H9 (cell line): Measurements from ENCODE around the gene C19orf25. TPM values are rescaled to one million over a fixed set of nuclear protein-coding genes. Genes with fewer than 3 reads are reported as not detected.

Source experiments
- DNase-seq: peaks from one replicate; pipeline ENCODE4 v3.0.0-alpha.2; 2017
- H2AFZ ChIP-seq: one replicate; pipeline ENCODE4 v1.6.1; 2013; ENCODE audit warnings: mild to moderate bottlenecking, low read length, control low read depth, moderate library complexity
- H2AK5ac ChIP-seq: 2 replicates; pipeline ENCODE4 v1.6.1; 2013; ENCODE audit warnings: low read length, control low read depth, mixed read lengths; ENCODE audit not compliant: insufficient read length
- H2BK120ac ChIP-seq: one replicate; pipeline ENCODE4 v1.6.1; 2013; ENCODE audit warnings: low read depth, mild to moderate bottlenecking, low read length, control low read depth, inconsistent platforms; ENCODE audit not compliant: poor library complexity, severe bottlenecking
- H2BK12ac ChIP-seq: 2 replicates; pipeline ENCODE4 v1.6.1; 2013; ENCODE audit warnings: low read length, control low read depth, mixed read lengths, low read depth; ENCODE audit not compliant: insufficient read length
- H2BK15ac ChIP-seq: 2 replicates; pipeline ENCODE4 v1.6.1; 2013; ENCODE audit warnings: low read depth, low read length, control low read depth
- H2BK20ac ChIP-seq: one replicate; pipeline ENCODE4 v1.6.1; 2013; ENCODE audit warnings: low read depth, mild to moderate bottlenecking, low read length, control low read depth, inconsistent platforms; ENCODE audit not compliant: poor library complexity, severe bottlenecking
- H2BK5ac ChIP-seq: 2 replicates; pipeline ENCODE4 v1.6.1; 2013; ENCODE audit warnings: low read length, control low read depth, mixed read lengths; ENCODE audit not compliant: insufficient read length
- H3K14ac ChIP-seq: 2 replicates; pipeline ENCODE4 v1.6.1; 2013; ENCODE audit warnings: low read length, control low read depth; ENCODE audit not compliant: insufficient read depth
- H3K18ac ChIP-seq: 2 replicates; pipeline ENCODE4 v1.6.1; 2013; ENCODE audit warnings: low read depth, mild to moderate bottlenecking, mixed read lengths, low read length, control low read depth; ENCODE audit not compliant: insufficient read length
- H3K23ac ChIP-seq: 2 replicates; pipeline ENCODE4 v1.6.1; 2013; ENCODE audit warnings: low read length, control low read depth, mixed read lengths, low read depth; ENCODE audit not compliant: insufficient read length
- H3K23me2 ChIP-seq: 2 replicates; pipeline ENCODE4 v1.6.1; 2013; ENCODE audit warnings: low read depth, mild to moderate bottlenecking, mixed read lengths, low read length, control low read depth; ENCODE audit not compliant: insufficient read length, poor library complexity, severe bottlenecking
- H3K27ac ChIP-seq: 2 replicates; pipeline ENCODE4 v1.5.1; 2013; ENCODE audit warnings: low read length, control low read depth, mixed read lengths, low read depth; ENCODE audit not compliant: insufficient read length
- H3K27me3 ChIP-seq: 2 replicates; pipeline ENCODE4 v1.6.1; 2013; ENCODE audit warnings: low read length, control low read depth, inconsistent platforms; ENCODE audit not compliant: insufficient read depth
- H3K4ac ChIP-seq: 2 replicates; pipeline ENCODE4 v1.6.1; 2013; ENCODE audit warnings: low read depth, mild to moderate bottlenecking, control low read depth, inconsistent platforms, low read length, moderate library complexity
- H3K4me1 ChIP-seq: 2 replicates; pipeline ENCODE4 v1.6.1; 2013; ENCODE audit warnings: low read length, control low read depth, inconsistent platforms; ENCODE audit not compliant: insufficient read depth
- H3K4me2 ChIP-seq: 2 replicates; pipeline ENCODE4 v1.6.1; 2013; ENCODE audit warnings: low read length, control low read depth, mixed read lengths; ENCODE audit not compliant: insufficient read length, insufficient read depth
- H3K56ac ChIP-seq: 2 replicates; pipeline ENCODE4 v1.6.1; 2013; ENCODE audit warnings: low read depth, mild to moderate bottlenecking, mixed read lengths, low read length, control low read depth; ENCODE audit not compliant: insufficient read length
- H3K79me1 ChIP-seq: 2 replicates; pipeline ENCODE4 v1.6.1; 2013; ENCODE audit warnings: low read depth, mild to moderate bottlenecking, moderate library complexity, low read length, control low read depth, inconsistent platforms; ENCODE audit not compliant: insufficient read depth, poor library complexity, severe bottlenecking
- H3K79me2 ChIP-seq: 2 replicates; pipeline ENCODE4 v1.6.1; 2013; ENCODE audit warnings: low read length, control low read depth, inconsistent platforms; ENCODE audit not compliant: insufficient read depth
- H3K9ac ChIP-seq: 2 replicates; pipeline ENCODE4 v1.6.1; 2013; ENCODE audit warnings: low read length, control low read depth, mixed read lengths; ENCODE audit not compliant: insufficient read length; ENCODE audit errors: extremely low read depth
- H3K9me3 ChIP-seq: one replicate; pipeline ENCODE4 v1.6.1; 2013; ENCODE audit warnings: low read depth, low read length, inconsistent platforms; ENCODE audit not compliant: control insufficient read depth
- H3T11ph ChIP-seq: one replicate; pipeline ENCODE4 v1.6.1; 2013; ENCODE audit warnings: mild to moderate bottlenecking, low read length, control low read depth, inconsistent platforms
- H4K20me1 ChIP-seq: one replicate; pipeline ENCODE4 v1.6.1; 2013; ENCODE audit not compliant: control insufficient read depth, insufficient read length, insufficient read depth
- H4K5ac ChIP-seq: 2 replicates; pipeline ENCODE4 v1.6.1; 2013; ENCODE audit warnings: low read depth, mild to moderate bottlenecking, mixed read lengths, low read length, control low read depth; ENCODE audit not compliant: insufficient read length
- H4K8ac ChIP-seq: replicated peaks from 2 replicates; pipeline ENCODE4 v1.6.1; 2013; ENCODE audit warnings: low read length, control low read depth, mixed read lengths, low read depth; ENCODE audit not compliant: insufficient read length
- H4K91ac ChIP-seq: 2 replicates; pipeline ENCODE4 v1.6.1; 2013; ENCODE audit warnings: low read depth, mild to moderate bottlenecking, moderate library complexity, mixed read lengths, low read length, control low read depth; ENCODE audit not compliant: insufficient read length
- H3K27ac Mint-ChIP-seq, 3 experiments: 2 replicates in 2 of 3; 3 replicates in 1 of 3; pipeline ENCODE4 v1.8.0; 2020 to 2021; ENCODE audit warnings: mixed read lengths in 3 of 3, mild to moderate bottlenecking in 1 of 3, moderate library complexity in 1 of 3
- H3K27me3 Mint-ChIP-seq: 2 replicates; pipeline ENCODE4 v1.8.0; 2021; ENCODE audit warnings: low read depth, mild to moderate bottlenecking, moderate library complexity, mixed read lengths
- H3K36me3 Mint-ChIP-seq, 3 experiments: 2 replicates in 2 of 3; 3 replicates in 1 of 3; pipeline ENCODE4 v1.8.0; 2020 to 2021; ENCODE audit warnings: low read depth in 3 of 3, mixed read lengths in 3 of 3; ENCODE audit not compliant: insufficient read depth in 1 of 3
- H3K4me1 Mint-ChIP-seq, 2 experiments: 2 replicates each; pipeline ENCODE4 v1.8.0; 2020; ENCODE audit warnings: mixed read lengths in 2 of 2
- H3K4me3 Mint-ChIP-seq, 2 experiments: 2 replicates in 1 of 2; 3 replicates in 1 of 2; pipeline ENCODE4 v1.8.0; 2020 to 2021; ENCODE audit warnings: mild to moderate bottlenecking in 2 of 2, mixed read lengths in 2 of 2, moderate library complexity in 1 of 2
- H3K9me3 Mint-ChIP-seq, 2 experiments: 2 replicates in 1 of 2; 3 replicates in 1 of 2; pipeline ENCODE4 v1.8.0; 2020; ENCODE audit warnings: mild to moderate bottlenecking in 2 of 2, mixed read lengths in 2 of 2, moderate library complexity in 1 of 2
- CTCF ChIP-seq: fragments of 200-600 bp; sonication (generic); conservative IDR thresholded peaks from 3 replicates; pipeline ENCODE4 v1.8.0; 2021; ENCODE audit warnings: antibody characterized with exemption, mild to moderate bottlenecking
- WGBS: extraction: QIAGEN DNeasy Blood & Tissue Kit; methylation state at CpG from one replicate; pipeline ENCODE4 v1.1.7; 2013; ENCODE audit warnings: missing lambda C conversion rate, low lambda C conversion rate, mixed read lengths; ENCODE audit not compliant: insufficient read length; ENCODE audit errors: extremely low coverage; 5-methylcytosine and 5-hydroxymethylcytosine counted together
- total RNA-seq: library from RNA; stranded (reverse); gene quantifications from 2 replicates; pipeline ENCODE4 v1.2.1, GENCODE V29; 2021

The C19orf25 gene
- total RNA-seq, 1 experiment from 2014 or later: 36.8 TPM

- no peak overlapping the region for H4K91ac ChIP-seq
- no peak overlapping the region for H3K23ac ChIP-seq
- no peaks in the 10 kb centered on the region for H3K27me3 ChIP-seq
- no peak overlapping the region for H2BK5ac ChIP-seq
- no peak overlapping the region for H3K4me2 ChIP-seq
- TF ChIP-seq CTCF: no peak
- peaks cover 1% of the 10 kb centered on the region for H3K79me1 ChIP-seq
- H4K20me1 ChIP-seq: no peaks in the 10 kb centered on the region
- no peaks in the 10 kb centered on the region for H3K9me3 ChIP-seq
- no CpG with 5 or more reads among the region's 27 CpGs for whole genome bisulfite sequencing
- Mint-ChIP-seq H3K4me1 (peaks cover 0 to 18% of the 10 kb centered on the region in 2 experiments; a peak in 2 of 4 replicates), H3K36me3 (peaks cover 20 to 83% (median 64%) of the 10 kb centered on the region in 3 experiments; a peak in 6 of 7 replicates), H3K9me3 (no peaks in the 10 kb centered on the region), H3K27ac (0 out of 7 replicates have a peak overlapping the region, but pooled peaks of 1 of the 3 experiments have one; percentile 51), H3K4me3 (no peak overlapping the region), H3K27me3 (no peaks in the 10 kb centered on the region)
- H2AK5ac ChIP-seq: no peak overlapping the region
- H2AFZ ChIP-seq: no peak overlapping the region
- H3T11ph ChIP-seq: no peak overlapping the region
- H3K79me2 ChIP-seq: no peaks in the 10 kb centered on the region; the same call in 1 of the 2 replicates
- H3K4me1 ChIP-seq: no peaks in the 10 kb centered on the region
- no peak overlapping the region for H2BK15ac ChIP-seq
- no peak overlapping the region for H3K27ac ChIP-seq
- H4K8ac ChIP-seq: no peak overlapping the region
- no peak for DNase-seq
- H2BK20ac ChIP-seq: no peak overlapping the region
- H3K23me2 ChIP-seq: peaks cover 6% of the 10 kb centered on the region
- H3K18ac ChIP-seq: no peak overlapping the region
- H2BK12ac ChIP-seq: no peak overlapping the region
- H2BK120ac ChIP-seq: no peak overlapping the region
- H3K9ac ChIP-seq: no peak overlapping the region
- H3K56ac ChIP-seq: no peak overlapping the region
- H4K5ac ChIP-seq: no peak overlapping the region
- no peak overlapping the region for H3K14ac ChIP-seq
- no peak overlapping the region for H3K4ac ChIP-seq
Observed at GRCh38 chr19:1427221-1427920, 51.6 kb downstream of the C19orf25 start.
